SK-N-MC (cell line): ENCODE data around the gene ACSL4.

ENCODE experiments used
- EZH2 ChIP-seq: fragments of 200-600 bp; sonication (generic); IDR thresholded peaks from one replicate; pipeline ENCODE4 v1.6.1; 2017; ENCODE audit warnings: antibody characterized with exemption
- FOXP2 ChIP-seq: optimal IDR thresholded peaks from 2 replicates; pipeline ENCODE3; 2011; ENCODE audit warnings: mild to moderate bottlenecking, moderate library complexity; ENCODE audit not compliant: insufficient read depth; ENCODE audit errors: extremely low read length, control extremely low read depth
- POLR2AphosphoS5 ChIP-seq: IDR thresholded peaks from 2 replicates; pipeline ENCODE4 v1.6.1; 2012; ENCODE audit warnings: mild to moderate bottlenecking, low read depth, low read length, borderline replicate concordance

DNA sequence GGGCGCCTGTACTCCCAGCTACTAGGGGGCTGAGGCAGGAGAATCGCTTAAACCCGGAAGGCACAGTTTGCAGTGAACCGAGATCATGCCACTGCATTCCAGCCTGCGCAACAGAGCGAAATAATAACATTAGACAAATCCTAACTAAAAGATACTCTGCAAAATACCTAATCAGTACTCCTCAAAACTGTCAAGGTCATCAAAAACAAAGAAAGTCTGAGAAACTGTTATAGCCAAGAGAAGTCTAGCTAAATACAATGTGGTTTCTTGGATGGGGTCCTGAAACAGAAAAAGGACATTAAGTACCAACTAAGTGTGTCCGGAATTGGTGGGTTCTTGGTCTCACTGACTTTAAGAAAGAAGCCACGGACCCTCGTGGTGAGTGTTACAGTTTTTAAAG, 14.6 kb upstream of the ACSL4 start:
- TF ChIP-seq POLR2AphosphoS5 (no peak), EZH2 (no peak), FOXP2 (no peak)
